Dermis microvascular lymphatic vessel endothelial cell (primary cell): ENCODE data around the gene PIM3. TPM values are rescaled to one million over a fixed set of nuclear protein-coding genes. Genes with fewer than 3 reads are reported as not detected.

ENCODE experiments used
- DNase-seq, 2 donors: peaks; one replicate each; pipeline versions ENCODE4 v3.0.0 to v3.0.0-alpha.2; 2010; ENCODE audit warnings: low read depth in 2 of 2
- total RNA-seq: library from RNA; depleted of rRNA; stranded (reverse); fragments of >200 nt; gene quantifications from 2 replicates; pipeline ENCODE4 v1.2.1, GENCODE V29; 2014

PIM3 gene
- total RNA-seq, 1 donor from 2014 or later = 163 TPM

- no peak for DNase-seq
Measured at GRCh38 chr22:50000587-50001387, 40.2 kb downstream of the PIM3 start.

GRCh38 chr22:50001388-50002231, 41.0 kb downstream of the PIM3 start:
- no peak for DNase-seq

- no peak for DNase-seq
Measured at GRCh38 chr22:50002791-50003190, 42.2 kb downstream of the PIM3 start.

- no peak for DNase-seq
Measured at GRCh38 chr22:50004918-50005317, 44.3 kb downstream of the PIM3 start.

GRCh38 chr22:50007057-50007511, 46.5 kb downstream of the PIM3 start:
- DNase-seq = no peak

GRCh38 chr22:50008151-50009040, 47.8 kb downstream of the PIM3 start:
- DNase-seq = no peak

GRCh38 chr22:50009251-50009650, 48.7 kb downstream of the PIM3 start:
- no peak for DNase-seq

- DNase-seq = no peak
Measured at GRCh38 chr22:50009765-50010675, 49.4 kb downstream of the PIM3 start.

- no peak for DNase-seq
Measured at GRCh38 chr22:50010676-50011446, 50.3 kb downstream of the PIM3 start.

- DNase-seq = no peak
Measured at GRCh38 chr22:50011447-50012210, 51.1 kb downstream of the PIM3 start.

GRCh38 chr22:50012211-50013181, 51.9 kb downstream of the PIM3 start, which contains the start of gene IL17REL:
IL17REL (minus strand) TSS chr22:50012765; CDS start chr22:50012646, 119 bp downstream.
- DNase-seq = no peak

Other genes with a start within 250 kb of the PIM3 start
- 16.8 and 24.5 TPM in 2 replicates for gene BRD1, start 132.9 kb upstream of the PIM3 start, total RNA-seq
- 11.0 and 16.4 TPM in 2 replicates for gene ZBED4, start 106.9 kb upstream of the PIM3 start, total RNA-seq
- gene ALG12, start 42.3 kb upstream of the PIM3 start, total RNA-seq = 11.2 and 19.7 TPM in 2 replicates
- 47.5 and 49.9 TPM in 2 replicates for gene CRELD2, start 42.1 kb upstream of the PIM3 start, total RNA-seq
- gene IL17REL, start 52.0 kb downstream of the PIM3 start, total RNA-seq = under 0.01 TPM in 1 of 2 replicates, not detected in the other
- gene TTLL8, start 97.5 kb downstream of the PIM3 start, total RNA-seq = not detected in 2 replicates
- gene MLC1, start 124.7 kb downstream of the PIM3 start, total RNA-seq = not detected in 2 replicates
- 22.7 and 44.1 TPM in 2 replicates for gene MOV10L1, start 129.2 kb downstream of the PIM3 start, total RNA-seq
- 0.13 and 0.63 TPM in 2 replicates for gene PANX2, start 210.0 kb downstream of the PIM3 start, total RNA-seq
- gene TRABD, start 225.1 kb downstream of the PIM3 start, total RNA-seq = 16.2 and 20.0 TPM in 2 replicates
- gene SELENOO, start 240.2 kb downstream of the PIM3 start, total RNA-seq = 15.8 and 22.6 TPM in 2 replicates